H1 (cell line): ENCODE results near the gene SPINK5. TPM values are rescaled to one million over a fixed set of nuclear protein-coding genes. Genes with fewer than 3 reads are reported as not detected.

Experiments used
- CTCF ChIA-PET: fragments of 300-600 bp; sonication (Branson Sonifier 250); formaldehyde crosslinking; loops from one replicate; lab custom pipeline; 2021; ENCODE audit not compliant: partially characterized antibody; lab: Charles Lee
- POLR2A ChIA-PET: fragments of 300-600 bp; sonication (Branson Sonifier 250); formaldehyde crosslinking; loops from one replicate; lab custom pipeline; 2021; ENCODE audit warnings: inconsistent platforms; ENCODE audit not compliant: partially characterized antibody; lab: Charles Lee
- DNase-seq, 2 experiments: peaks; one replicate each; pipeline versions ENCODE4 v3.0.0 to v3.0.0-alpha.2; 2010 to 2022; ENCODE audit warnings: low spot score in 2 of 2, low read depth in 1 of 2, mixed read lengths in 1 of 2
- FAIRE-seq: peaks from 2 replicates; lab custom pipeline; 2011; peaks lifted over from hg19 to GRCh38; lab: Jason Lieb, UNC
- H2AFZ ChIP-seq: 2 replicates; pipeline ENCODE4 v1.8.1; 2012; ENCODE audit warnings: low read length, inconsistent platforms
- H2AK5ac ChIP-seq: 2 replicates; pipeline ENCODE4 v1.6.1; 2013; ENCODE audit warnings: low read depth, low read length
- H2BK120ac ChIP-seq: replicated peaks from 2 replicates; pipeline ENCODE3; 2013; ENCODE audit warnings: low read depth, low read length, inconsistent platforms
- H2BK12ac ChIP-seq: 2 replicates; pipeline ENCODE4 v1.6.1; 2013; ENCODE audit warnings: low read depth, low read length
- H2BK15ac ChIP-seq: 2 replicates; pipeline ENCODE4 v1.6.1; 2013; ENCODE audit warnings: low read length
- H2BK20ac ChIP-seq: 2 replicates; pipeline ENCODE4 v1.6.1; 2013; ENCODE audit warnings: low read length
- H2BK5ac ChIP-seq: 2 replicates; pipeline ENCODE4 v1.6.1; 2013; ENCODE audit warnings: low read depth, low read length
- H3K14ac ChIP-seq: 2 replicates; pipeline ENCODE4 v1.6.1; 2013; ENCODE audit warnings: inconsistent platforms; ENCODE audit not compliant: insufficient read length
- H3K18ac ChIP-seq: 2 replicates; pipeline ENCODE4 v1.6.1; 2013; ENCODE audit warnings: low read length; ENCODE audit errors: extremely low read depth
- H3K23ac ChIP-seq: 2 replicates; pipeline ENCODE4 v1.6.1; 2013; ENCODE audit warnings: inconsistent platforms; ENCODE audit not compliant: insufficient read length
- H3K23me2 ChIP-seq: 2 replicates; pipeline ENCODE4 v1.6.1; 2013; ENCODE audit warnings: low read depth, low read length
- H3K27ac ChIP-seq: 2 replicates; pipeline ENCODE4 v1.6.1; 2011; ENCODE audit warnings: low read depth, low read length, inconsistent platforms
- H3K27me3 ChIP-seq, 4 experiments: replicated peaks in 1 of 4; 1 replicate in 1 of 4; 2 replicates in 3 of 4; pipeline versions ENCODE4 v1.6.1 to v1.8.1; 2011 to 2013; ENCODE audit warnings: low read length in 3 of 4, mild to moderate bottlenecking in 3 of 4, inconsistent platforms in 2 of 4, mixed read lengths in 2 of 4, moderate library complexity in 1 of 4; ENCODE audit not compliant: control insufficient read depth in 3 of 4, insufficient read depth in 3 of 4; ENCODE audit errors: extremely low read depth in 1 of 4
- H3K36me3 ChIP-seq, 4 experiments: 2 replicates each; pipeline versions ENCODE4 v1.6.1 to v1.8.1; 2011 to 2013; ENCODE audit warnings: mild to moderate bottlenecking in 4 of 4, low read length in 3 of 4, moderate library complexity in 2 of 4, control low read depth in 1 of 4, inconsistent platforms in 1 of 4; ENCODE audit not compliant: insufficient read depth in 4 of 4, control insufficient read depth in 2 of 4
- H3K4ac ChIP-seq: replicated peaks from 2 replicates; pipeline ENCODE3; 2013; ENCODE audit warnings: low read length, low read depth, mixed read lengths, inconsistent platforms; ENCODE audit not compliant: insufficient read length
- H3K4me1 ChIP-seq, 4 experiments: replicated peaks in 1 of 4; 1 replicate in 1 of 4; 2 replicates in 3 of 4; pipeline versions ENCODE4 v1.6.1 to v1.8.1; 2011 to 2013; ENCODE audit warnings: low read length in 3 of 4, inconsistent platforms in 2 of 4, mixed read lengths in 1 of 4; ENCODE audit not compliant: insufficient read depth in 4 of 4, control insufficient read depth in 3 of 4
- H3K4me2 ChIP-seq, 2 experiments: 2 replicates each; pipeline versions ENCODE4 v1.6.1 to v1.8.1; 2011 to 2013; ENCODE audit warnings: low read depth in 2 of 2, low read length in 2 of 2, control low read depth in 1 of 2, inconsistent platforms in 1 of 2, mild to moderate bottlenecking in 1 of 2; ENCODE audit not compliant: insufficient read depth in 1 of 2
- H3K4me3 ChIP-seq, 4 experiments: fragments of 200-600, 300-600 bp in 1 of 4; sonication (generic), shearing (Covaris generic), sonication (Bioruptor Twin) in 1 of 4; 2 replicates each; pipeline versions ENCODE4 v1.5.1 to v1.8.1; 2011 to 2016; ENCODE audit warnings: low read length in 4 of 4, low read depth in 3 of 4, control low read depth in 2 of 4, inconsistent platforms in 2 of 4, mild to moderate bottlenecking in 2 of 4, mixed read lengths in 1 of 4, moderate library complexity in 1 of 4; ENCODE audit not compliant: insufficient read depth in 2 of 4; ENCODE audit errors: extremely low read depth in 1 of 4
- H3K56ac ChIP-seq: replicated peaks from 2 replicates; pipeline ENCODE3; 2013; ENCODE audit warnings: low read depth, mild to moderate bottlenecking, mixed read lengths, low read length, inconsistent platforms; ENCODE audit not compliant: insufficient read length
- H3K79me1 ChIP-seq: 2 replicates; pipeline ENCODE4 v1.6.1; 2013; ENCODE audit warnings: low read depth, low read length, control low read depth
- H3K79me2 ChIP-seq, 2 experiments: 2 replicates each; pipeline versions ENCODE4 v1.6.1 to v1.8.1; 2012 to 2013; ENCODE audit warnings: low read length in 2 of 2, mild to moderate bottlenecking in 2 of 2, inconsistent platforms in 1 of 2; ENCODE audit not compliant: insufficient read depth in 2 of 2, control insufficient read depth in 1 of 2
- H3K9ac ChIP-seq, 4 experiments: replicated peaks in 1 of 4; 1 replicate in 1 of 4; 2 replicates in 3 of 4; pipeline versions ENCODE4 v1.6.1 to v1.8.1; 2011 to 2013; ENCODE audit warnings: low read depth in 3 of 4, low read length in 3 of 4, control low read depth in 2 of 4, mild to moderate bottlenecking in 2 of 4, moderate library complexity in 2 of 4, inconsistent platforms in 1 of 4; ENCODE audit errors: extremely low read depth in 1 of 4
- H3K9me3 ChIP-seq, 2 experiments: 2 replicates each; pipeline versions ENCODE4 v1.6.1 to v1.8.1; 2012 to 2013; ENCODE audit warnings: mild to moderate bottlenecking in 2 of 2, moderate library complexity in 2 of 2, control low read depth in 1 of 2, inconsistent platforms in 1 of 2, low read depth in 1 of 2, low read length in 1 of 2, mixed read lengths in 1 of 2; ENCODE audit not compliant: insufficient read depth in 2 of 2
- H4K20me1 ChIP-seq, 2 experiments: replicated peaks in 1 of 2; 2 replicates each; pipeline versions ENCODE3 to v1.8.1; 2011 to 2013; ENCODE audit warnings: inconsistent platforms in 2 of 2, low read length in 2 of 2, mild to moderate bottlenecking in 1 of 2; ENCODE audit not compliant: insufficient read depth in 2 of 2, control insufficient read depth in 1 of 2
- H4K5ac ChIP-seq: 2 replicates; pipeline ENCODE4 v1.6.1; 2013; ENCODE audit warnings: low read length, low read depth, mixed read lengths, inconsistent platforms; ENCODE audit not compliant: insufficient read length
- H4K8ac ChIP-seq: 2 replicates; pipeline ENCODE4 v1.8.0; 2013; ENCODE audit warnings: mild to moderate bottlenecking, moderate library complexity, low read length, inconsistent platforms; ENCODE audit not compliant: insufficient read depth; ENCODE audit errors: extremely low read depth
- H4K91ac ChIP-seq: replicated peaks from 2 replicates; pipeline ENCODE3; 2013; ENCODE audit warnings: low read length, mixed read lengths, inconsistent platforms; ENCODE audit not compliant: insufficient read length
- CHD1 ChIP-seq: IDR thresholded peaks from 2 replicates; pipeline ENCODE4 v1.6.1; 2012; ENCODE audit warnings: low read depth, low read length, improper control_type of control experiment
- CHD2 ChIP-seq: IDR thresholded peaks from 2 replicates; pipeline ENCODE4 v1.6.1; 2012; ENCODE audit warnings: low read length, improper control_type of control experiment
- FOSL1 ChIP-seq: IDR thresholded peaks from 2 replicates; pipeline ENCODE4 v1.6.1; 2011; ENCODE audit warnings: mild to moderate bottlenecking, low read depth, low read length, moderate library complexity; ENCODE audit not compliant: insufficient read depth
- NRF1 ChIP-seq: IDR thresholded peaks from 2 replicates; pipeline ENCODE4 v1.6.1; 2011; ENCODE audit warnings: mild to moderate bottlenecking, low read depth, low read length, improper control_type of control experiment
- SP2 ChIP-seq: IDR thresholded peaks from 2 replicates; pipeline ENCODE4 v1.6.1; 2012; ENCODE audit warnings: mild to moderate bottlenecking, low read length, inconsistent platforms
- WGBS, 2 experiments: shearing (Covaris generic) in 1 of 2; methylation state at CpG; one replicate each; pipeline versions ENCODE4 v1.1.6 to v1.1.7; 2013 to 2015; ENCODE audit warnings: low lambda C conversion rate in 2 of 2, mixed read lengths in 2 of 2, inconsistent platforms in 1 of 2, low coverage in 1 of 2, missing lambda C conversion rate in 1 of 2; ENCODE audit not compliant: insufficient replicate concordance in 2 of 2, insufficient coverage in 1 of 2, insufficient read length in 1 of 2; ENCODE audit errors: extremely low coverage in 1 of 2, missing lambda C conversion rate in 1 of 2; 5-methylcytosine and 5-hydroxymethylcytosine counted together
- polyA plus RNA-seq, 7 experiments: library from polyadenylated mRNA; depleted of rRNA in 3 of 7; stranded (reverse) in 5 of 7; unstranded in 2 of 7; fragments of >200 nt in 5 of 7; fragments of 200-250 nt in 2 of 7; gene quantifications; 1 replicate in 5 of 7; 2 replicates in 1 of 7; 4 replicates in 1 of 7; pipeline versions ENCODE4 v1.2.1 to v1.2.3, GENCODE V29; 2011 to 2013; ENCODE audit warnings: missing spikeins in 2 of 7, mixed read lengths in 2 of 7
- total RNA-seq: library from RNA; stranded (reverse); fragmentation: NEBNext Ultra II Directional; extraction: Animal tissue kit (Norgen Biotek cat#: 25700); gene quantifications from 2 replicates; pipeline ENCODE4 v1.2.1, GENCODE V29; 2021

Gene SPINK5
- total and polyA plus RNA-seq, 2 of the 8 experiments (the other 6 are each of a cell fraction or from before 2014, with no cell fraction given): 1.4 to 2.2 TPM

- H3K4me1 ChIP-seq: peaks cover 0 to 4% (median 3%) of the 10 kb centered on the region in 4 experiments; a peak in 1 of 7 replicates
- no peaks in the 10 kb centered on the region for H3K23me2 ChIP-seq
- no peak for DNase-seq
- H3K23ac ChIP-seq: no peak overlapping the region
- TF ChIP-seq FOSL1 (no peak), NRF1 (no peak), SP2 (no peak), CHD1 (no peak), CHD2 (no peak)
- TF ChIP-seq, all 59 proteins: peak for 0
- Histone ChIP-seq H3K4me2 (no peak overlapping the region), H3K9ac (no peak overlapping the region), H3K4me3 (no peak overlapping the region), H2AFZ (no peak overlapping the region), H3K27me3 (no peaks in the 10 kb centered on the region), H3K56ac (no peak overlapping the region), H4K5ac (no peak overlapping the region), H4K20me1 (no peaks in the 10 kb centered on the region), H2BK20ac (no peak overlapping the region), H2AK5ac (no peak overlapping the region), H3K27ac (no peak overlapping the region), H2BK120ac (no peak overlapping the region), H3K4ac (no peak overlapping the region), H4K91ac (no peak overlapping the region), H4K8ac (no peak overlapping the region), H2BK5ac (no peak overlapping the region), H2BK12ac (no peak overlapping the region), H3K9me3 (no peaks in the 10 kb centered on the region), H3K36me3 (peaks cover 0 to 2% (median 0%) of the 10 kb centered on the region in 4 experiments; a peak in 2 of 8 replicates), H3K79me1 (no peaks in the 10 kb centered on the region), H2BK15ac (no peak overlapping the region), H3K79me2 (no peaks in the 10 kb centered on the region), H3K18ac (no peak overlapping the region), H3K14ac (no peak overlapping the region)
- ChIA-PET CTCF (no interaction called here), POLR2A (interaction anchor here (1.1 kb wide), 1 partner anchor 10 kb away, joined by 3 read pairs; no protein-coding TSS in a partner anchor)
- peak; percentile 48 for FAIRE-seq
- WGBS, 2 experiments: 86% methylated on average over 1 of the region's 1 CpG; no CpG with 5 or more reads in 1 of the 2 experiments
Measured at GRCh38 chr5:148070621-148071020, 6.8 kb downstream of the SPINK5 start.
